Measurements from ENCODE around the gene NFATC1. TPM values are rescaled to one million over a fixed set of nuclear protein-coding genes. Genes with fewer than 3 reads are reported as not detected.
"Not testable (repeated sequence)": the region's sequence is repeated elsewhere in the genome, so short reads cannot be mapped to it uniquely, and the experiment has no call there.

The NFATC1 gene
- total RNA-seq, 1 donor from 2014 or later: 52.6 TPM

- Mint-ChIP-seq H3K9me3 (no peaks in the 10 kb centered on the region), H3K36me3 (ENCODE audit: low read depth) (peaks cover 40% of the 10 kb centered on the region), H3K27ac (no peak overlapping the region), H3K4me1 (no peaks in the 10 kb centered on the region), H3K4me3 (no peak overlapping the region), H3K27me3 (no peaks in the 10 kb centered on the region)
- intact Hi-C loops (cut with micrococcal nuclease): no loop called here
- DNase-seq: no peak
- no peak for TF ChIP-seq CTCF (IDR thresholded peaks at IDR 0.05)
- ATAC-seq (ENCODE audit: low read depth): no peak
- ChIA-PET CTCF (no interaction called here), POLR2A (no interaction called here)
Measured at GRCh38 chr18:79480171-79481045, 84.7 kb downstream of the NFATC1 start.

- H3K4me1 Mint-ChIP-seq: no peaks in the 10 kb centered on the region
- no peak for TF ChIP-seq CTCF (IDR thresholded peaks at IDR 0.05)
- H3K4me3 Mint-ChIP-seq: no peak overlapping the region
- CTCF ChIA-PET: no interaction called here
- ATAC-seq (ENCODE audit: low read depth) (no peak), DNase-seq (no peak)
- no peaks in the 10 kb centered on the region for H3K27me3 Mint-ChIP-seq
- no peak overlapping the region for H3K27ac Mint-ChIP-seq
- peaks cover 47% of the 10 kb centered on the region for H3K36me3 Mint-ChIP-seq (ENCODE audit: low read depth)
- H3K9me3 Mint-ChIP-seq: no peaks in the 10 kb centered on the region
- POLR2A ChIA-PET: interaction anchor here (0.5 kb wide), 1 partner anchor 39 kb away, joined by 3 read pairs; no protein-coding TSS in a partner anchor
- intact Hi-C loops (cut with micrococcal nuclease): no loop called here
Measured at GRCh38 chr18:79481046-79481790, 85.5 kb downstream of the NFATC1 start.

GRCh38 chr18:79483393-79483792 lies 87.7 kb downstream of the NFATC1 start:
- H3K27ac Mint-ChIP-seq; H3K27me3 Mint-ChIP-seq; POLR2A ChIA-PET; ATAC-seq (ENCODE audit: low read depth); H3K9me3 Mint-ChIP-seq; intact Hi-C loops (cut with micrococcal nuclease); CTCF ChIA-PET; H3K4me3 Mint-ChIP-seq; H3K4me1 Mint-ChIP-seq; DNase-seq: not testable (repeated sequence)
- H3K36me3 Mint-ChIP-seq (ENCODE audit: low read depth): peaks cover 47% of the 10 kb centered on the region

GRCh38 chr18:79483971-79484491 lies 88.3 kb downstream of the NFATC1 start:
- H3K27ac Mint-ChIP-seq: no peak overlapping the region
- no peaks in the 10 kb centered on the region for H3K9me3 Mint-ChIP-seq
- TF ChIP-seq CTCF (IDR thresholded peaks at IDR 0.05): no peak
- H3K27me3 Mint-ChIP-seq: no peaks in the 10 kb centered on the region
- POLR2A ChIA-PET: no interaction called here
- intact Hi-C loops (cut with micrococcal nuclease): no loop called here
- CTCF ChIA-PET: no interaction called here
- no peak for ATAC-seq (ENCODE audit: low read depth)
- H3K4me3 Mint-ChIP-seq: no peak overlapping the region
- no peak for DNase-seq
- H3K4me1 Mint-ChIP-seq: no peaks in the 10 kb centered on the region
- H3K36me3 Mint-ChIP-seq (ENCODE audit: low read depth): peaks cover 48% of the 10 kb centered on the region

GRCh38 chr18:79484661-79485621 lies 89.2 kb downstream of the NFATC1 start:
- Mint-ChIP-seq H3K9me3 (no peaks in the 10 kb centered on the region), H3K4me3 (no peak overlapping the region), H3K36me3 (ENCODE audit: low read depth) (peaks cover 52% of the 10 kb centered on the region), H3K27ac (no peak overlapping the region), H3K27me3 (no peaks in the 10 kb centered on the region), H3K4me1 (peaks cover 2% of the 10 kb centered on the region)
- intact Hi-C loops (cut with micrococcal nuclease): no loop called here
- ATAC-seq (ENCODE audit: low read depth): no peak
- ChIA-PET CTCF (no interaction called here), POLR2A (no interaction called here)
- no peak for DNase-seq
- no peak for TF ChIP-seq CTCF (IDR thresholded peaks at IDR 0.05)

All from activated B cell treated with CpG ODN at 0.5 μM for 24 hours (primary cell).